Loucy (cell line): ENCODE results near the gene PALLD.

Source experiments
- CTCF ChIP-seq: fragments of 200-600 bp; sonication (generic); conservative IDR thresholded peaks from 2 replicates; pipeline ENCODE4 v1.5.1; 2014; ENCODE audit warnings: mild to moderate bottlenecking, antibody characterized with exemption, low read length
- EZH2phosphoT487 ChIP-seq: fragments of 200-600 bp; IDR thresholded peaks from 2 replicates; pipeline ENCODE4 v1.6.1; 2018; ENCODE audit warnings: antibody characterized with exemption, mild to moderate bottlenecking, moderate library complexity, borderline replicate concordance

GRCh38 chr4:168794092-168794707 lies 297.3 kb downstream of the PALLD start:
- TF ChIP-seq CTCF (no peak), EZH2phosphoT487 (no peak)
